H1 (cell line): Measurements from ENCODE around the gene MS4A15. TPM values are rescaled to one million over a fixed set of nuclear protein-coding genes. Genes with fewer than 3 reads are reported as not detected.

Experiments
- CTCF ChIA-PET: fragments of 300-600 bp; sonication (Branson Sonifier 250); formaldehyde crosslinking; loops from one replicate; lab custom pipeline; 2021; ENCODE audit not compliant: partially characterized antibody; lab: Charles Lee
- POLR2A ChIA-PET: fragments of 300-600 bp; sonication (Branson Sonifier 250); formaldehyde crosslinking; loops from one replicate; lab custom pipeline; 2021; ENCODE audit warnings: inconsistent platforms; ENCODE audit not compliant: partially characterized antibody; lab: Charles Lee
- DNase-seq, 2 experiments: peaks; one replicate each; pipeline versions ENCODE4 v3.0.0 to v3.0.0-alpha.2; 2010 to 2022; ENCODE audit warnings: low spot score in 2 of 2, low read depth in 1 of 2, mixed read lengths in 1 of 2
- FAIRE-seq: peaks from 2 replicates; lab custom pipeline; 2011; peaks lifted over from hg19 to GRCh38; lab: Jason Lieb, UNC
- H2AFZ ChIP-seq: 2 replicates; pipeline ENCODE4 v1.8.1; 2012; ENCODE audit warnings: low read length, inconsistent platforms
- H2AK5ac ChIP-seq: 2 replicates; pipeline ENCODE4 v1.6.1; 2013; ENCODE audit warnings: low read depth, low read length
- H2BK120ac ChIP-seq: replicated peaks from 2 replicates; pipeline ENCODE3; 2013; ENCODE audit warnings: low read depth, low read length, inconsistent platforms
- H2BK12ac ChIP-seq: 2 replicates; pipeline ENCODE4 v1.6.1; 2013; ENCODE audit warnings: low read depth, low read length
- H2BK15ac ChIP-seq: 2 replicates; pipeline ENCODE4 v1.6.1; 2013; ENCODE audit warnings: low read length
- H2BK20ac ChIP-seq: 2 replicates; pipeline ENCODE4 v1.6.1; 2013; ENCODE audit warnings: low read length
- H2BK5ac ChIP-seq: 2 replicates; pipeline ENCODE4 v1.6.1; 2013; ENCODE audit warnings: low read depth, low read length
- H3K14ac ChIP-seq: 2 replicates; pipeline ENCODE4 v1.6.1; 2013; ENCODE audit warnings: inconsistent platforms; ENCODE audit not compliant: insufficient read length
- H3K18ac ChIP-seq: 2 replicates; pipeline ENCODE4 v1.6.1; 2013; ENCODE audit warnings: low read length; ENCODE audit errors: extremely low read depth
- H3K23ac ChIP-seq: 2 replicates; pipeline ENCODE4 v1.6.1; 2013; ENCODE audit warnings: inconsistent platforms; ENCODE audit not compliant: insufficient read length
- H3K23me2 ChIP-seq: 2 replicates; pipeline ENCODE4 v1.6.1; 2013; ENCODE audit warnings: low read depth, low read length
- H3K27ac ChIP-seq: 2 replicates; pipeline ENCODE4 v1.6.1; 2011; ENCODE audit warnings: low read depth, low read length, inconsistent platforms
- H3K27me3 ChIP-seq, 4 experiments: replicated peaks in 1 of 4; 1 replicate in 1 of 4; 2 replicates in 3 of 4; pipeline versions ENCODE4 v1.6.1 to v1.8.1; 2011 to 2013; ENCODE audit warnings: low read length in 3 of 4, mild to moderate bottlenecking in 3 of 4, inconsistent platforms in 2 of 4, mixed read lengths in 2 of 4, moderate library complexity in 1 of 4; ENCODE audit not compliant: control insufficient read depth in 3 of 4, insufficient read depth in 3 of 4; ENCODE audit errors: extremely low read depth in 1 of 4
- H3K36me3 ChIP-seq, 4 experiments: 2 replicates each; pipeline versions ENCODE4 v1.6.1 to v1.8.1; 2011 to 2013; ENCODE audit warnings: mild to moderate bottlenecking in 4 of 4, low read length in 3 of 4, moderate library complexity in 2 of 4, control low read depth in 1 of 4, inconsistent platforms in 1 of 4; ENCODE audit not compliant: insufficient read depth in 4 of 4, control insufficient read depth in 2 of 4
- H3K4ac ChIP-seq: replicated peaks from 2 replicates; pipeline ENCODE3; 2013; ENCODE audit warnings: low read length, low read depth, mixed read lengths, inconsistent platforms; ENCODE audit not compliant: insufficient read length
- H3K4me1 ChIP-seq, 4 experiments: replicated peaks in 1 of 4; 1 replicate in 1 of 4; 2 replicates in 3 of 4; pipeline versions ENCODE4 v1.6.1 to v1.8.1; 2011 to 2013; ENCODE audit warnings: low read length in 3 of 4, inconsistent platforms in 2 of 4, mixed read lengths in 1 of 4; ENCODE audit not compliant: insufficient read depth in 4 of 4, control insufficient read depth in 3 of 4
- H3K4me2 ChIP-seq, 2 experiments: 2 replicates each; pipeline versions ENCODE4 v1.6.1 to v1.8.1; 2011 to 2013; ENCODE audit warnings: low read depth in 2 of 2, low read length in 2 of 2, control low read depth in 1 of 2, inconsistent platforms in 1 of 2, mild to moderate bottlenecking in 1 of 2; ENCODE audit not compliant: insufficient read depth in 1 of 2
- H3K4me3 ChIP-seq, 4 experiments: fragments of 200-600, 300-600 bp in 1 of 4; sonication (generic), shearing (Covaris generic), sonication (Bioruptor Twin) in 1 of 4; 2 replicates each; pipeline versions ENCODE4 v1.5.1 to v1.8.1; 2011 to 2016; ENCODE audit warnings: low read length in 4 of 4, low read depth in 3 of 4, control low read depth in 2 of 4, inconsistent platforms in 2 of 4, mild to moderate bottlenecking in 2 of 4, mixed read lengths in 1 of 4, moderate library complexity in 1 of 4; ENCODE audit not compliant: insufficient read depth in 2 of 4; ENCODE audit errors: extremely low read depth in 1 of 4
- H3K56ac ChIP-seq: replicated peaks from 2 replicates; pipeline ENCODE3; 2013; ENCODE audit warnings: low read depth, mild to moderate bottlenecking, mixed read lengths, low read length, inconsistent platforms; ENCODE audit not compliant: insufficient read length
- H3K79me1 ChIP-seq: 2 replicates; pipeline ENCODE4 v1.6.1; 2013; ENCODE audit warnings: low read depth, low read length, control low read depth
- H3K79me2 ChIP-seq, 2 experiments: 2 replicates each; pipeline versions ENCODE4 v1.6.1 to v1.8.1; 2012 to 2013; ENCODE audit warnings: low read length in 2 of 2, mild to moderate bottlenecking in 2 of 2, inconsistent platforms in 1 of 2; ENCODE audit not compliant: insufficient read depth in 2 of 2, control insufficient read depth in 1 of 2
- H3K9ac ChIP-seq, 4 experiments: replicated peaks in 1 of 4; 1 replicate in 1 of 4; 2 replicates in 3 of 4; pipeline versions ENCODE4 v1.6.1 to v1.8.1; 2011 to 2013; ENCODE audit warnings: low read depth in 3 of 4, low read length in 3 of 4, control low read depth in 2 of 4, mild to moderate bottlenecking in 2 of 4, moderate library complexity in 2 of 4, inconsistent platforms in 1 of 4; ENCODE audit errors: extremely low read depth in 1 of 4
- H3K9me3 ChIP-seq, 2 experiments: 2 replicates each; pipeline versions ENCODE4 v1.6.1 to v1.8.1; 2012 to 2013; ENCODE audit warnings: mild to moderate bottlenecking in 2 of 2, moderate library complexity in 2 of 2, control low read depth in 1 of 2, inconsistent platforms in 1 of 2, low read depth in 1 of 2, low read length in 1 of 2, mixed read lengths in 1 of 2; ENCODE audit not compliant: insufficient read depth in 2 of 2
- H4K20me1 ChIP-seq, 2 experiments: replicated peaks in 1 of 2; 2 replicates each; pipeline versions ENCODE3 to v1.8.1; 2011 to 2013; ENCODE audit warnings: inconsistent platforms in 2 of 2, low read length in 2 of 2, mild to moderate bottlenecking in 1 of 2; ENCODE audit not compliant: insufficient read depth in 2 of 2, control insufficient read depth in 1 of 2
- H4K5ac ChIP-seq: 2 replicates; pipeline ENCODE4 v1.6.1; 2013; ENCODE audit warnings: low read length, low read depth, mixed read lengths, inconsistent platforms; ENCODE audit not compliant: insufficient read length
- H4K8ac ChIP-seq: 2 replicates; pipeline ENCODE4 v1.8.0; 2013; ENCODE audit warnings: mild to moderate bottlenecking, moderate library complexity, low read length, inconsistent platforms; ENCODE audit not compliant: insufficient read depth; ENCODE audit errors: extremely low read depth
- H4K91ac ChIP-seq: replicated peaks from 2 replicates; pipeline ENCODE3; 2013; ENCODE audit warnings: low read length, mixed read lengths, inconsistent platforms; ENCODE audit not compliant: insufficient read length
- BRCA1 ChIP-seq: IDR thresholded peaks from 2 replicates; pipeline ENCODE4 v1.6.1; 2012; ENCODE audit warnings: low read depth, low read length, improper control_type of control experiment
- EP300 ChIP-seq, 2 experiments: IDR thresholded peaks; 1 replicate in 1 of 2; 2 replicates in 1 of 2; pipeline ENCODE4 v1.6.1; 2011 to 2012; ENCODE audit warnings: low read depth in 2 of 2, low read length in 2 of 2, mild to moderate bottlenecking in 2 of 2, borderline replicate concordance in 1 of 2, inconsistent platforms in 1 of 2, moderate library complexity in 1 of 2
- EZH2 ChIP-seq: fragments of 200-600 bp; sonication (generic); IDR thresholded peaks from 2 replicates; pipeline ENCODE4 v1.7.1; 2012; ENCODE audit warnings: low read depth, mild to moderate bottlenecking, moderate library complexity, low read length, inconsistent platforms; ENCODE audit not compliant: severe bottlenecking
- GABPA ChIP-seq: IDR thresholded peaks from 2 replicates; pipeline ENCODE4 v1.6.1; 2011; ENCODE audit warnings: mild to moderate bottlenecking, low read length, moderate library complexity, borderline replicate concordance; ENCODE audit not compliant: insufficient read depth
- JUND ChIP-seq: IDR thresholded peaks from 2 replicates; pipeline ENCODE4 v1.6.1; 2011; ENCODE audit warnings: mild to moderate bottlenecking, improper control_type of control experiment, low read length
- KDM5A ChIP-seq: fragments of 200-600 bp; IDR thresholded peaks from 2 replicates; pipeline ENCODE4 v1.7.1; 2012; ENCODE audit warnings: mild to moderate bottlenecking, low read length, inconsistent platforms, mixed read lengths
- NANOG ChIP-seq: IDR thresholded peaks from 2 replicates; pipeline ENCODE4 v1.6.1; 2011; ENCODE audit warnings: low read length, low read depth, mild to moderate bottlenecking, inconsistent platforms; ENCODE audit not compliant: insufficient read depth, poor library complexity, severe bottlenecking
- POLR2AphosphoS5 ChIP-seq: IDR thresholded peaks from 2 replicates; pipeline ENCODE4 v1.6.1; 2011; ENCODE audit warnings: low read depth, low read length
- RBBP5 ChIP-seq: IDR thresholded peaks from 2 replicates; pipeline ENCODE4 v1.7.1; 2012; ENCODE audit warnings: low read depth, mild to moderate bottlenecking, inconsistent platforms, low read length, moderate library complexity, borderline replicate concordance
- SP1 ChIP-seq: IDR thresholded peaks from 2 replicates; pipeline ENCODE4 v1.6.1; 2011; ENCODE audit warnings: low read depth, low read length
- SRF ChIP-seq: IDR thresholded peaks from 2 replicates; pipeline ENCODE4 v1.6.1; 2011; ENCODE audit warnings: mild to moderate bottlenecking, low read depth, low read length, moderate library complexity
- SUZ12 ChIP-seq: fragments of 200-600 bp; sonication (generic); IDR thresholded peaks from 2 replicates; pipeline ENCODE4 v1.6.1; 2012; ENCODE audit warnings: mild to moderate bottlenecking, inconsistent platforms, low read length, moderate library complexity, mixed read lengths
- TCF12 ChIP-seq: IDR thresholded peaks from 2 replicates; pipeline ENCODE4 v1.6.1; 2011; ENCODE audit warnings: low read depth, mild to moderate bottlenecking, low read length
- WGBS, 2 experiments: shearing (Covaris generic) in 1 of 2; methylation state at CpG; one replicate each; pipeline versions ENCODE4 v1.1.6 to v1.1.7; 2013 to 2015; ENCODE audit warnings: low lambda C conversion rate in 2 of 2, mixed read lengths in 2 of 2, inconsistent platforms in 1 of 2, low coverage in 1 of 2, missing lambda C conversion rate in 1 of 2; ENCODE audit not compliant: insufficient replicate concordance in 2 of 2, insufficient coverage in 1 of 2, insufficient read length in 1 of 2; ENCODE audit errors: extremely low coverage in 1 of 2, missing lambda C conversion rate in 1 of 2; 5-methylcytosine and 5-hydroxymethylcytosine counted together
- polyA plus RNA-seq, 7 experiments: library from polyadenylated mRNA; depleted of rRNA in 3 of 7; stranded (reverse) in 5 of 7; unstranded in 2 of 7; fragments of >200 nt in 5 of 7; fragments of 200-250 nt in 2 of 7; gene quantifications; 1 replicate in 5 of 7; 2 replicates in 1 of 7; 4 replicates in 1 of 7; pipeline versions ENCODE4 v1.2.1 to v1.2.3, GENCODE V29; 2011 to 2013; ENCODE audit warnings: missing spikeins in 2 of 7, mixed read lengths in 2 of 7
- total RNA-seq: library from RNA; stranded (reverse); fragmentation: NEBNext Ultra II Directional; extraction: Animal tissue kit (Norgen Biotek cat#: 25700); gene quantifications from 2 replicates; pipeline ENCODE4 v1.2.1, GENCODE V29; 2021

Gene MS4A15
- total and polyA plus RNA-seq, 2 of the 8 experiments (the other 6 are each of a cell fraction or from before 2014, with no cell fraction given): 0.15 to 0.17 TPM

DNA sequence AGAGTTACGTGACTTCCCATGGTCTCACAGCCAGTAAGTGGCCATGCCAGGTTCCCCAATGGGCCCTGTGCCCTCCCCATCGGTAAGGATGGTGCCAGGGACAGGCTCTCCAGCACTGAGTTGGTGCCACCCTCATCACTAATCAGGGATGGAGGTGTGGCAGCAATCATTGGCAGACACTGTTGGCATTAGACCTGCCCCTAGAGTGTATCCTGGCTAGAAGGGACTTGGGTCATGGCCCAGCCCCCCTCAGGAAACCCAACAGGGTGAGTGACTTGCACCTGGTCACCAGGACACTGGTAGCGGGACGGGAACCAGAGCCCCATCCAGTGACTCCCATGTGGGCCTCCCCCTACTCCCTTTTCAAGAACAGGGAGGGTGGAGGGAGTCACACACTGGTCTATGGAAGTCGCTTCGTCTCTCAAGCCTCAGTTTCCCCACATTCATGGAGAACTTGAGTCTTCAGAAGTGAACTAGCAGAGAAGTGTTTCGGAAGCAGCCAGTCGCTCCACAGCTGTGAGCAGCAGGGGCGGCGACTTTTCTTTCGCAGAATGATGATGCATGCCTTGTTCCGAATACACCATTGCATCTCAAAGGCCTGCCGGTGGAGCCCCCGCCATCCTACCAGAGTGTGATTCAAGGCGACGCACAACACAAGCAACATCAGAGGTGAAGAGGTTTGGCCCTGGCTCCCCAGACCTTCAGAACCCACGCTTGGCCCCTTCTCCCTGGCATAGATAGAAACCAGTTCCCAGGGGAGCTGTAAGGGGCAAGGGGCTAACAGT, 41.4 kb downstream of the MS4A15 start:
- no peak overlapping the region for H3K14ac ChIP-seq
- FAIRE-seq (no peak), DNase-seq (no peak)
- no peak overlapping the region for H3K4me3 ChIP-seq
- no peaks in the 10 kb centered on the region for H3K23me2 ChIP-seq
- no peak overlapping the region for H3K18ac ChIP-seq
- H4K5ac ChIP-seq: no peak overlapping the region
- no peaks in the 10 kb centered on the region for H3K36me3 ChIP-seq
- H2AFZ ChIP-seq: no peak overlapping the region
- H2AK5ac ChIP-seq: no peak overlapping the region
- H4K91ac ChIP-seq: no peak overlapping the region
- H3K4ac ChIP-seq: no peak overlapping the region
- H3K4me1 ChIP-seq: no peaks in the 10 kb centered on the region
- H3K9me3 ChIP-seq: peaks cover 9 to 20% of the 10 kb centered on the region in 2 experiments; a peak in 3 of 4 replicates
- H2BK12ac ChIP-seq: no peak overlapping the region
- POLR2A ChIA-PET: no interaction called here
- no peaks in the 10 kb centered on the region for H4K20me1 ChIP-seq
- no peak overlapping the region for H2BK120ac ChIP-seq
- WGBS, 2 experiments: 85% methylated on average over 17 of the region's 17 CpGs; no CpG with 5 or more reads in 1 of the 2 experiments
- H2BK5ac ChIP-seq: no peak overlapping the region
- no peak overlapping the region for H2BK20ac ChIP-seq
- no peak overlapping the region for H3K23ac ChIP-seq
- no peak overlapping the region for H3K56ac ChIP-seq
- H3K9ac ChIP-seq: no peak overlapping the region
- H3K79me2 ChIP-seq: no peaks in the 10 kb centered on the region
- H4K8ac ChIP-seq: no peak overlapping the region
- no peak overlapping the region for H3K27ac ChIP-seq
- H3K27me3 ChIP-seq: peaks cover 0 to 3% (median 0%) of the 10 kb centered on the region in 4 experiments; a peak in 2 of 7 replicates
- H3K79me1 ChIP-seq: no peaks in the 10 kb centered on the region
- H2BK15ac ChIP-seq: no peak overlapping the region
- CTCF ChIA-PET: interaction anchor here (1.1 to 1.2 kb wide), 2 partner anchors 9 to 101 kb away, joined by 3 read pairs; no protein-coding TSS in a partner anchor
- H3K4me2 ChIP-seq: no peak overlapping the region
- TF ChIP-seq GABPA (no peak), SP1 (no peak), POLR2AphosphoS5 (no peak), TCF12 (no peak), SRF (no peak), SUZ12 (no peak), KDM5A (no peak), RBBP5 (no peak), EP300 (IDR thresholded peaks at IDR 0.05; ENCODE audit: borderline replicate concordance in 1 of 2, low read depth in 2 of 2, low read length in 2 of 2) (no peak), NANOG (no peak), EZH2 (no peak), BRCA1 (no peak), JUND (no peak)
